ENCODE measurements around the gene FGF18. TPM values are rescaled to one million over a fixed set of nuclear protein-coding genes. Genes with fewer than 3 reads are reported as not detected.
A peak's percentile ranks its signal among the peaks of the same experiment; 100 is the strongest.

Gene FGF18
- total and polyA plus RNA-seq, 2 experiments from 2014 or later = 50.3 to 81.9 TPM

DNA sequence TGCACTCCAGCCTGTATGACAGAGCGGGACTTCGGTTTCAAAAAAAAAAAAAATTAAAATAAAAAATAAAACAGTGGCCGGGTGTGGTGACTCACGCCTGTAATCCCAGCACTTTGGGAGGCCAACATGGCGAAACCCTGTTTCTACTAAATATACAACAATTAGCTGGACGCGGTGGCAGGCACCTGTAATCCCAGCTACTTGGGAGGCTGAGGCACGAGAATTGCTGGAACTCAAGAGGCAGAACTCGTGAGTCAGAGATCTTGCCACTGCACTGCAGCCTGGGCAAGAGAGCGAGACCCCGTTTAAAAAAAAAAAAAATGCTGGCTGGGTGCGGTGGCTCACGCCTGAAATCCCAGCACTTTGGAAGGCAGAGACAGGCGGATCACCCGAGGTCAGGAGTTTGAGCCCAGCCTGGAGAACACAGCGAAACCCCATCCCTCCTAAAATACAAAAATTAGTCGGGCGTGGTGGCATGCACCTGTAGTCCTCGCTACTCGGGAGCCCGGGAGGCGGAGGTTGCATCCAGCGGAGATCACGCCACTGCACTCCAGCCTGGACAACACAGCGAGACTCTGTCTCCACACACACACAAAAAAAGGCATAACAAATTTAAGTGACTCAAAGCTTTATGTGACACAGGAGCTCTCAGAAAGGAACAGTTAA is 33.3 kb upstream of the FGF18 start:
- Histone ChIP-seq H3K9me3 (ENCODE audit: low read depth) (no peaks in the 10 kb centered on the region), H3K4me3 (no peak overlapping the region), H3K27ac (no peak overlapping the region), H3K27me3 (no peaks in the 10 kb centered on the region), H3K4me1 (ENCODE audit: low read depth) (peaks cover 22% of the 10 kb centered on the region), H3K36me3 (peaks cover under 1% of the 10 kb centered on the region)
- TF ChIP-seq, protein P1, sequence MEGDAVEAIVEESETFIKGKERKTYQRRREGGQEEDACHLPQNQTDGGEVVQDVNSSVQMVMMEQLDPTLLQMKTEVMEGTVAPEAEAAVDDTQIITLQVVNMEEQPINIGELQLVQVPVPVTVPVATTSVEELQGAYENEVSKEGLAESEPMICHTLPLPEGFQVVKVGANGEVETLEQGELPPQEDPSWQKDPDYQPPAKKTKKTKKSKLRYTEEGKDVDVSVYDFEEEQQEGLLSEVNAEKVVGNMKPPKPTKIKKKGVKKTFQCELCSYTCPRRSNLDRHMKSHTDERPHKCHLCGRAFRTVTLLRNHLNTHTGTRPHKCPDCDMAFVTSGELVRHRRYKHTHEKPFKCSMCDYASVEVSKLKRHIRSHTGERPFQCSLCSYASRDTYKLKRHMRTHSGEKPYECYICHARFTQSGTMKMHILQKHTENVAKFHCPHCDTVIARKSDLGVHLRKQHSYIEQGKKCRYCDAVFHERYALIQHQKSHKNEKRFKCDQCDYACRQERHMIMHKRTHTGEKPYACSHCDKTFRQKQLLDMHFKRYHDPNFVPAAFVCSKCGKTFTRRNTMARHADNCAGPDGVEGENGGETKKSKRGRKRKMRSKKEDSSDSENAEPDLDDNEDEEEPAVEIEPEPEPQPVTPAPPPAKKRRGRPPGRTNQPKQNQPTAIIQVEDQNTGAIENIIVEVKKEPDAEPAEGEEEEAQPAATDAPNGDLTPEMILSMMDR (IDR thresholded peaks at IDR 0.05; ENCODE audit: low read depth, low read length) = no peak
- DNase-seq (ENCODE audit: low read depth in 1 of 2, low spot score in 1 of 2) = no peak

DNA sequence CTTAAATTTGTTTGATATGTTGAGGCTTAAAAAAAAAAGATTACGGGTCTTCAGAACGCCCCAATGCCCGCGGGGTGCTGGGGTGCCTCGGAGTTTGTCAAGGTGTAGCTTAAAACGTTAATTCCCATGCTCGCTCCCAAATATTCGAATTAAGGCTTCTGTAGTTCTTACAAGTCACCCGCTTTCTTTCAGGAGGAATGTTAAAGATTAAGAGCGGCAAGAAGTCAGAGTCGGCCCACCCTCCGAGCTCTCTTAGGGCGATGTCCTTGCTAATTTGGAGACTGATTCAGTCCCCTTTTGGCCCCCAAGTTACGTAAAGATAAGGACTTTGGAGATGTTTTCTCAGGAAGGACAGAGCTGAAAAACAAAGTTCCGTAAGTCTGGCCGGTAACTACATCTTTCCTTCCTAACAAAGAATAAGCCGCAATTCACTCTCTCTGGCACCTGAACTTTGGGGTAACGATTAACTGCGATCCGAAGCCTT is 32.5 kb upstream of the FGF18 start:
- H3K9me3 ChIP-seq (ENCODE audit: low read depth) = no peaks in the 10 kb centered on the region
- H3K27me3 ChIP-seq = no peaks in the 10 kb centered on the region
- peaks cover 8% of the 10 kb centered on the region for H3K36me3 ChIP-seq
- peak in 1 of 2 donors; percentile 35 for DNase-seq (ENCODE audit: low read depth in 1 of 2, low spot score in 1 of 2)
- peak overlapping the region; percentile 40 for H3K4me3 ChIP-seq
- H3K27ac ChIP-seq = peak overlapping the region; percentile 93
- H3K4me1 ChIP-seq (ENCODE audit: low read depth) = peaks cover 26% of the 10 kb centered on the region
- TF ChIP-seq, protein P1 (IDR thresholded peaks at IDR 0.05; ENCODE audit: low read depth, low read length) = no peak

DNA sequence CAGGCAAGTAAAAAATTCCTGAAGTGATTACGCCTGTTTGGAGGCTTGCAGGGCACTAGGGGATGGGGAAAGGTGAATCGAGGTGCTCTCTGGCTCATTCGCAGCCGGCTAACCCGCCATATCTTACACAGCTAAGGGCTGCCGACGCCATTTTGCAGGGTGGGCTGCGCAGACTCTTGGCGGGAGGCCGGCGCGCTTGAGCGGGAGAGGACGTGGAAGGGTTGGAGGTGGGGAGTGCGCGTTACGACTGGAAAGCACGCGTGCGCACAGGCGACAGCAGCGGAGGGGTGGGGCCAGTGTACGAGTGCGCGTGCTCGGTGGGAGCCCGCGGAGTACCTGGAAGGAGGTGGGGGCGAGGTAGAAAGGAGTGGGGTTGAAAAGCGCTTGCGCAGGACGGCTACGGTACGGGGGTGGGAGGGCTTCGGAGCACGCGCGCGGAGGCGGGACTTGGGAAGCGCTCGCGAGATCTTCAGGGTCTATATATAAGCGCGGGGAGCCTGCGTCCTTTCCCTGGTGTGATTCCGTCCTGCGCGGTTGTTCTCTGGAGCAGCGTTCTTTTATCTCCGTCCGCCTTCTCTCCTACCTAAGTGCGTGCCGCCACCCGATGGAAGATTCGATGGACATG is 32.0 kb upstream of the FGF18 start, which contains the start of gene NPM1:
Gene NPM1 (plus strand): TSS at position 505 of the 625 bp plus-strand sequence. CDS start 100 bp downstream, at position 605.
- no peaks in the 10 kb centered on the region for H3K9me3 ChIP-seq (ENCODE audit: low read depth)
- H3K27me3 ChIP-seq = no peaks in the 10 kb centered on the region
- DNase-seq (ENCODE audit: low read depth in 1 of 2, low spot score in 1 of 2) = peak; percentile 99 to 100
- H3K36me3 ChIP-seq = peaks cover 12% of the 10 kb centered on the region
- peak within 1 kb of the TSS; percentile 97 for H3K27ac ChIP-seq
- TF ChIP-seq, protein P1 (IDR thresholded peaks at IDR 0.05; ENCODE audit: low read depth, low read length) = no peak
- H3K4me3 ChIP-seq = peak within 1 kb of the TSS; percentile 95
- H3K4me1 ChIP-seq (ENCODE audit: low read depth) = peaks cover 26% of the 10 kb centered on the region

DNA sequence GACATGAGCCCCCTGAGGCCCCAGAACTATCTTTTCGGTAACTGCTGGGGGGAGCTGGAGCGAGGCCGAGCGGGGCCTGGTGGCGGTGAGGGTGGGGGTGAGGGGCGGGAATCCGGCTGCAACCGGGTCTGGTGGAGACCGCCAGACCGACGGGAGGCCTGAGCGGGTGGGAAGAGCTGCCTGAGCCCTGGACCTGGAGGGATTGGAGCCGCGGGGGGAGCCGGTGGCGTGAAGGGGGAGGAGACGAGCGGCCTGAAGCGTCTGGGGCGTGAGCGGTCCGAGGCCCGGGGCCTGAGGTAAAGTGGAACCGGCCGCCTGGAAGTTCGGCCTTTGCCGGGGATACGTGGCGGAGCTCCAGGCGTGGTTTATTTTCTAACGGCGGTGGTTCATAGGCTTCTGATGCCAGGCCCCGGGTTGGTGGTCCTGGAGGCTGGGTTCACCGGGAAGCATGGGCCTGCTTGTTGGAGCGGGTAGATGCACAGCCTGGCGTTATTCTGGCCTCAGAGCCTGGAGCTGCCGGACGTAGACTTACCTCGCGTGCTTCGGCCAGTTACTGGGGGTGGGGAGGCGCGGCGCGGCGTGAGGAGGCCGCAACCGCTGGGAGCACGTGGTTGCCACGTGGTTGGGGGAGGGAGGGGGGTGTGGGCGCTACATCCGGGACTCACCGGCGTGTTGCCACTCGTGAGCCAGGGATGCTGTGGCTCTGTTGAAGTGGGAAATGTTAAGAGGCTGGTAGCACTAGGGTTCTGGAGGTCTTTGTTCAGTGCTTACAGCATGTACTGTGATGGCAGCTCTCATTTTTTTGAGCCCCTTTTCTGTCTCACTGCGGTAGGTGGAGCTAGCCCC is 31.3 kb upstream of the FGF18 start:
- H3K4me3 ChIP-seq = peak overlapping the region; percentile 95
- H3K9me3 ChIP-seq (ENCODE audit: low read depth) = no peaks in the 10 kb centered on the region
- TF ChIP-seq, protein P1 (IDR thresholded peaks at IDR 0.05; ENCODE audit: low read depth, low read length) = no peak
- H3K27me3 ChIP-seq = no peaks in the 10 kb centered on the region
- H3K27ac ChIP-seq = peak overlapping the region; percentile 97
- H3K4me1 ChIP-seq (ENCODE audit: low read depth) = peaks cover 26% of the 10 kb centered on the region
- peaks cover 18% of the 10 kb centered on the region for H3K36me3 ChIP-seq
- DNase-seq (ENCODE audit: low read depth in 1 of 2, low spot score in 1 of 2) = peak; percentile 79 to 85

DNA sequence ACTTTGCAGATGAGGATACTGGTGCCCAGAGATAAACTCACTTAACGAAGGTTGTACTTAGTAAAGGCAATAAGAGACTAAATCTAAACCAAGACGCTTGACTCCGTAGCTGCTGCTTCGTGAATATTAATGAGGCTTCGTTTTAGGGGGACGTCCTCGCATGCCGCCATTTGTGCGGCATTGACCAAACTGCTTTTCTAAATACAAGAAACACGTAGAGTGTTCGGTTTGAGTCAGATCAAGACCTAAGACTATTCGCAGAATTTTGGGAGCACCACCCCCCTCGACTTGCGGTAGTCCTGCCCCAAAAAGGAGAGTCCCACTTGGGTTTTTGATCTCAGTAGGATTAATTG is 30.7 kb upstream of the FGF18 start:
- peaks cover 24% of the 10 kb centered on the region for H3K36me3 ChIP-seq
- H3K4me1 ChIP-seq (ENCODE audit: low read depth) = peaks cover 26% of the 10 kb centered on the region
- DNase-seq (ENCODE audit: low read depth in 1 of 2, low spot score in 1 of 2) = no peak

More for the DNA sequence above, 30.7 kb upstream of the FGF18 start:
- Histone ChIP-seq H3K27me3 (no peaks in the 10 kb centered on the region), H3K27ac (peak overlapping the region; percentile 97), H3K4me3 (peak overlapping the region; percentile 95), H3K9me3 (ENCODE audit: low read depth) (no peaks in the 10 kb centered on the region)
- TF ChIP-seq, protein P1 (IDR thresholded peaks at IDR 0.05; ENCODE audit: low read depth, low read length) = no peak

Measured in cardiac muscle cell (in vitro differentiated cells and primary cell).